GM23338 (cell line): Measurements from ENCODE around the gene TMEM151B. TPM values are rescaled to one million over a fixed set of nuclear protein-coding genes. Genes with fewer than 3 reads are reported as not detected.

Experiments used
- ATAC-seq: fragments of 200-7000 bp; cut with Tn5 transposase; 3 replicates; pipeline ENCODE4 v1.9.1; 2020
- DNase-seq: peaks from one replicate; pipeline ENCODE4 v3.0.0-alpha.2; 2015; ENCODE audit warnings: low spot score
- H2AFZ ChIP-seq: fragments of 200-600 bp; sonication (generic); 2 replicates; pipeline ENCODE4 v1.8.0; 2016; ENCODE audit warnings: antibody characterized with exemption, mild to moderate bottlenecking, moderate library complexity
- H3F3A ChIP-seq: fragments of 200-600 bp; sonication (generic); replicated peaks from 2 replicates; pipeline ENCODE4 v1.8.0; 2017; ENCODE audit warnings: antibody characterized with exemption, mixed run types, low read depth
- H3K27ac ChIP-seq: fragments of 200-600 bp; sonication (generic); 2 replicates; pipeline ENCODE4 v1.6.1; 2016; ENCODE audit warnings: low read depth
- H3K27me3 ChIP-seq: fragments of 200-600 bp; sonication (generic); 2 replicates; pipeline ENCODE4 v1.8.0; 2016; ENCODE audit warnings: mild to moderate bottlenecking, mixed run types, moderate library complexity; ENCODE audit not compliant: insufficient read depth
- H3K36me3 ChIP-seq: fragments of 200-600 bp; sonication (generic); 2 replicates; pipeline ENCODE4 v1.8.0; 2016; ENCODE audit warnings: mild to moderate bottlenecking; ENCODE audit not compliant: insufficient read depth
- H3K4me1 ChIP-seq: fragments of 200-600 bp; sonication (generic); 2 replicates; pipeline ENCODE4 v1.8.0; 2016; ENCODE audit warnings: mild to moderate bottlenecking, moderate library complexity; ENCODE audit not compliant: insufficient read depth
- H3K4me2 ChIP-seq: fragments of 200-600 bp; sonication (generic); 2 replicates; pipeline ENCODE4 v1.7.1; 2017; ENCODE audit warnings: mixed run types
- H3K4me3 ChIP-seq: fragments of 200-600 bp; sonication (generic); 2 replicates; pipeline ENCODE4 v1.6.1; 2016; ENCODE audit warnings: mixed run types
- H3K79me2 ChIP-seq: fragments of 200-600 bp; sonication (generic); replicated peaks from 2 replicates; pipeline ENCODE4 v1.8.0; 2017; ENCODE audit warnings: mild to moderate bottlenecking; ENCODE audit not compliant: insufficient read depth
- H3K9me2 ChIP-seq: fragments of 200-600 bp; sonication (generic); 2 replicates; pipeline ENCODE4 v1.8.0; 2017; ENCODE audit not compliant: insufficient read depth
- H4K20me1 ChIP-seq: fragments of 200-600 bp; sonication (generic); replicated peaks from 2 replicates; pipeline ENCODE4 v1.8.0; 2017; ENCODE audit warnings: mild to moderate bottlenecking; ENCODE audit not compliant: insufficient read depth
- H3K27ac Mint-ChIP-seq: 2 replicates; pipeline ENCODE4 v1.8.0; 2020; ENCODE audit warnings: inconsistent platforms, mild to moderate bottlenecking, moderate library complexity, mixed read lengths
- H3K27me3 Mint-ChIP-seq: 3 replicates; pipeline ENCODE4 v1.8.0; 2022; ENCODE audit warnings: low read depth, mild to moderate bottlenecking, moderate library complexity, mixed read lengths, inconsistent platforms; ENCODE audit not compliant: insufficient read depth, poor library complexity
- H3K36me3 Mint-ChIP-seq: 3 replicates; pipeline ENCODE4 v1.8.0; 2021; ENCODE audit warnings: low read depth, mild to moderate bottlenecking, inconsistent platforms, moderate library complexity, mixed read lengths
- H3K4me1 Mint-ChIP-seq: 3 replicates; pipeline ENCODE4 v1.8.0; 2020; ENCODE audit warnings: mild to moderate bottlenecking, inconsistent platforms, mixed read lengths
- H3K4me3 Mint-ChIP-seq: 3 replicates; pipeline ENCODE4 v1.8.0; 2021; ENCODE audit warnings: moderate library complexity, mild to moderate bottlenecking, inconsistent platforms, mixed read lengths
- H3K9me3 Mint-ChIP-seq: 3 replicates; pipeline ENCODE4 v1.8.0; 2020; ENCODE audit warnings: moderate library complexity, mild to moderate bottlenecking, inconsistent platforms, mixed read lengths
- CREB1 ChIP-seq: fragments of 250-450 bp; sonication (Bioruptor Pico); IDR thresholded peaks from 2 replicates; pipeline ENCODE4 v1.5.0; 2020; ENCODE audit warnings: low read depth, mild to moderate bottlenecking, moderate library complexity
- CTCF ChIP-seq, 2 experiments: fragments of 200-600 bp in 1 of 2; sonication (generic) in 1 of 2; conservative IDR thresholded peaks; 2 replicates each; pipeline versions ENCODE4 v1.5.1 to v1.6.1; 2016 to 2017; ENCODE audit warnings: antibody characterized with exemption in 2 of 2, low read depth in 2 of 2, mild to moderate bottlenecking in 2 of 2, moderate library complexity in 1 of 2
- ETS1 ChIP-seq: IDR thresholded peaks from 2 replicates; pipeline ENCODE4 v1.6.1; 2016; ENCODE audit warnings: antibody characterized with exemption
- EZH2 ChIP-seq: fragments of 200-600 bp; sonication (generic); IDR thresholded peaks from one replicate; pipeline ENCODE4 v1.8.0; 2017; ENCODE audit warnings: antibody characterized with exemption, mild to moderate bottlenecking, low read depth; ENCODE audit not compliant: unreplicated experiment
- EZH2phosphoT487 ChIP-seq: fragments of 200-600 bp; sonication (generic); IDR thresholded peaks from one replicate; pipeline ENCODE4 v1.8.1; 2018; ENCODE audit warnings: antibody characterized with exemption; ENCODE audit not compliant: unreplicated experiment
- NANOG ChIP-seq: IDR thresholded peaks from 2 replicates; pipeline ENCODE4 v1.6.1; 2016; ENCODE audit warnings: antibody characterized with exemption, borderline replicate concordance
- POLR2AphosphoS5 ChIP-seq: IDR thresholded peaks from 2 replicates; pipeline ENCODE4 v1.6.1; 2016; ENCODE audit warnings: antibody characterized with exemption, low read depth
- STAT1 ChIP-seq: IDR thresholded peaks from one replicate; pipeline ENCODE4 v1.6.1; 2016; ENCODE audit warnings: antibody characterized with exemption; ENCODE audit not compliant: unreplicated experiment
- ZNF331 ChIP-seq: fragments of 250-450 bp; sonication (Bioruptor Pico); IDR thresholded peaks from 2 replicates; pipeline ENCODE4 v1.5.0; 2020; ENCODE audit warnings: low read depth, mild to moderate bottlenecking, moderate library complexity
- ZNF462 ChIP-seq: fragments of 250-450 bp; sonication (Bioruptor Pico); IDR thresholded peaks from 2 replicates; pipeline ENCODE4 v1.5.0; 2020; ENCODE audit warnings: mild to moderate bottlenecking, moderate library complexity
- polyA plus RNA-seq: library from polyadenylated mRNA; unstranded; fragments of >200 nt; fragmentation: Nextera tagmentation; extraction: Ambion mirVana; gene quantifications from 2 replicates; pipeline ENCODE4 v1.2.1, GENCODE V29; 2016
- total RNA-seq: library from RNA; depleted of rRNA; stranded (reverse); fragments of >200 nt; shearing (Covaris generic); gene quantifications from 2 replicates; pipeline ENCODE4 v1.2.3, GENCODE V29; 2014

The TMEM151B gene
- total and polyA plus RNA-seq, 2 experiments from 2014 or later, result 0.91 to 14.6 TPM

GRCh38 chr6:44268095-44268628 lies 2.1 kb upstream of the TMEM151B start:
- Mint-ChIP-seq H3K36me3 (peaks cover under 1% of the 10 kb centered on the region; the same call in 2 of the 3 replicates), H3K27me3 (peaks cover 38% of the 10 kb centered on the region), H3K4me3 (peak overlapping the region; percentile 28; the same call in 2 of the 3 replicates), H3K4me1 (peaks cover 52% of the 10 kb centered on the region), H3K9me3 (no peaks in the 10 kb centered on the region), H3K27ac (no peak overlapping the region)
- no peak overlapping the region for H3K27ac ChIP-seq
- 0 out of 2 replicates have a peak, but pooled peaks cover 19% of the 10 kb centered on the region for H3F3A ChIP-seq
- peak overlapping the region; percentile 39 for H3K4me3 ChIP-seq
- peak overlapping the region; percentile 74 for H3K4me2 ChIP-seq
- H3K27me3 ChIP-seq, result peaks cover 19% of the 10 kb centered on the region
- no peak for TF ChIP-seq NANOG
- no peak for TF ChIP-seq CREB1 (CRISPR knock-in tag)
- no peak for TF ChIP-seq ETS1
- TF ChIP-seq EZH2phosphoT487, result no peak
- peak; percentile 93 to 99 for TF ChIP-seq CTCF (conservative IDR thresholded peaks at IDR 0.05; ENCODE audit: low read depth in 2 of 2)
- no peak for TF ChIP-seq STAT1
- peaks cover 9% of the 10 kb centered on the region; the same call in 1 of the 2 replicates for H3K79me2 ChIP-seq
- DNase-seq (peak; percentile 95), ATAC-seq (peak; percentile 17)
- peak overlapping the region; percentile 16; the same call in 1 of the 2 replicates for H2AFZ ChIP-seq
- H4K20me1 ChIP-seq, result peaks cover 6% of the 10 kb centered on the region; the same call in 1 of the 2 replicates
- no peaks in the 10 kb centered on the region for H3K36me3 ChIP-seq
- no peaks in the 10 kb centered on the region for H3K9me2 ChIP-seq
- H3K4me1 ChIP-seq, result peaks cover 27% of the 10 kb centered on the region

GRCh38 chr6:44269178-44269920 lies 901 bp upstream of the TMEM151B start:
- no peak for DNase-seq
- H3K4me3 ChIP-seq, result peak overlapping the region; percentile 65
- TF ChIP-seq ZNF462 (CRISPR knock-in tag) (no peak), POLR2AphosphoS5 (no peak), CREB1 (CRISPR knock-in tag) (no peak), EZH2 (no peak), ZNF331 (CRISPR knock-in tag) (no peak)

More at GRCh38 chr6:44269178-44269920, 901 bp upstream of the TMEM151B start:
- Histone ChIP-seq H3K9me2 (no peaks in the 10 kb centered on the region), H3K27ac (no peak overlapping the region), H3K79me2 (peaks cover 5% of the 10 kb centered on the region; the same call in 1 of the 2 replicates), H3K27me3 (peaks cover 21% of the 10 kb centered on the region), H3K36me3 (no peaks in the 10 kb centered on the region), H3K4me2 (peak overlapping the region; percentile 87), H4K20me1 (no peaks in the 10 kb centered on the region), H3K4me1 (peaks cover 16% of the 10 kb centered on the region), H2AFZ (no peak overlapping the region), H3F3A (0 out of 2 replicates have a peak, but pooled peaks cover 19% of the 10 kb centered on the region)
- no peaks in the 10 kb centered on the region for H3K9me3 Mint-ChIP-seq
- H3K27ac Mint-ChIP-seq, result no peak overlapping the region
- peak overlapping the region; percentile 76 for H3K4me3 Mint-ChIP-seq
- peaks cover 6% of the 10 kb centered on the region; the same call in 2 of the 3 replicates for H3K36me3 Mint-ChIP-seq
- ATAC-seq, result no peak
- peaks cover 39% of the 10 kb centered on the region for H3K27me3 Mint-ChIP-seq
- peaks cover 42% of the 10 kb centered on the region for H3K4me1 Mint-ChIP-seq
